ENCODE data around the gene CARD11.

CARD11 gene

GRCh38 chr7:2979951-2980350, 63.7 kb downstream of the CARD11 start:
- no peak for DNase-seq

GRCh38 chr7:2979201-2979631, 64.5 kb downstream of the CARD11 start:
- DNase-seq = no peak

- peak; percentile 50 for DNase-seq
These were observed 65.3 kb downstream of the CARD11 start for GRCh38 chr7:2978408-2978807.

GRCh38 chr7:2975821-2976371, 67.8 kb downstream of the CARD11 start:
- no peak for DNase-seq

- DNase-seq = no peak
These were observed 69.4 kb downstream of the CARD11 start for GRCh38 chr7:2974093-2974819.

GRCh38 chr7:2972835-2973161, 70.9 kb downstream of the CARD11 start:
- no peak for DNase-seq

GRCh38 chr7:2971914-2972834, 71.5 kb downstream of the CARD11 start:
- peak; percentile 27 for DNase-seq

- no peak for DNase-seq
These were observed 72.8 kb downstream of the CARD11 start for GRCh38 chr7:2970861-2971260.

GRCh38 chr7:2970307-2970664, 73.4 kb downstream of the CARD11 start:
- DNase-seq = no peak

GRCh38 chr7:2969398-2970306, 74.0 kb downstream of the CARD11 start:
- DNase-seq = no peak

GRCh38 chr7:2968616-2969397, 74.9 kb downstream of the CARD11 start:
- DNase-seq = no peak

- no peak for DNase-seq
These were observed 75.5 kb downstream of the CARD11 start for GRCh38 chr7:2968176-2968575.

- DNase-seq = no peak
These were observed 76.0 kb downstream of the CARD11 start for GRCh38 chr7:2967705-2968104.

GRCh38 chr7:2967253-2967652, 76.4 kb downstream of the CARD11 start:
- DNase-seq = no peak

GRCh38 chr7:2966466-2967078, 77.1 kb downstream of the CARD11 start:
- DNase-seq = no peak

- DNase-seq = no peak
These were observed 77.9 kb downstream of the CARD11 start for GRCh38 chr7:2965745-2966270.

GRCh38 chr7:2965301-2965700, 78.4 kb downstream of the CARD11 start:
- DNase-seq = no peak

- DNase-seq = no peak
These were observed 79.5 kb downstream of the CARD11 start for GRCh38 chr7:2964208-2964607.

GRCh38 chr7:2962865-2963264, 80.8 kb downstream of the CARD11 start:
- DNase-seq = no peak

- DNase-seq = no peak
These were observed 83.7 kb downstream of the CARD11 start for GRCh38 chr7:2959828-2960599.
